ENCODE results near the gene GIPC1. TPM values are rescaled to one million over a fixed set of nuclear protein-coding genes. Genes with fewer than 3 reads are reported as not detected.

The GIPC1 gene
- total and polyA plus RNA-seq, 7 donors, result 37.9 to 63.5 (median 45.3) TPM

DNA sequence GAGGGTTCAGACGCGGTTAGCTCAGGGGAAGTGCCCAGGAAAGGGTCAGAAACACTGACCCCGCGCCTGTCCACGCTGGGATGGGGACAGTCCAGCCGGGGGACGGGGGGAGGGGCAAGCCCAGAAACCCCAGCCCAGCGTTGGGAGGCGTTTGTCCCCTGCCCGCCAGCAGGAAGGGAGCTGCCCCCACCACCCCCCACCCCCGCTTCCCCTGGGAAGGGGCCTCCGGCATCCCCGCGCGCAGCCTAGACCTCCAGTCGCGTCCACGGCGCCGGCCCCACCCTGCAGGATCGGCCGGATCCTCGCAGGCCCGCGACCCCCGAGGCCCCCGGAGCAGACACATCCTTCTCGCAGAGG lies 277 bp downstream of the GIPC1 start:
- TF ChIP-seq, protein P1, sequence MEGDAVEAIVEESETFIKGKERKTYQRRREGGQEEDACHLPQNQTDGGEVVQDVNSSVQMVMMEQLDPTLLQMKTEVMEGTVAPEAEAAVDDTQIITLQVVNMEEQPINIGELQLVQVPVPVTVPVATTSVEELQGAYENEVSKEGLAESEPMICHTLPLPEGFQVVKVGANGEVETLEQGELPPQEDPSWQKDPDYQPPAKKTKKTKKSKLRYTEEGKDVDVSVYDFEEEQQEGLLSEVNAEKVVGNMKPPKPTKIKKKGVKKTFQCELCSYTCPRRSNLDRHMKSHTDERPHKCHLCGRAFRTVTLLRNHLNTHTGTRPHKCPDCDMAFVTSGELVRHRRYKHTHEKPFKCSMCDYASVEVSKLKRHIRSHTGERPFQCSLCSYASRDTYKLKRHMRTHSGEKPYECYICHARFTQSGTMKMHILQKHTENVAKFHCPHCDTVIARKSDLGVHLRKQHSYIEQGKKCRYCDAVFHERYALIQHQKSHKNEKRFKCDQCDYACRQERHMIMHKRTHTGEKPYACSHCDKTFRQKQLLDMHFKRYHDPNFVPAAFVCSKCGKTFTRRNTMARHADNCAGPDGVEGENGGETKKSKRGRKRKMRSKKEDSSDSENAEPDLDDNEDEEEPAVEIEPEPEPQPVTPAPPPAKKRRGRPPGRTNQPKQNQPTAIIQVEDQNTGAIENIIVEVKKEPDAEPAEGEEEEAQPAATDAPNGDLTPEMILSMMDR (IDR thresholded peaks at IDR 0.05), result no peak
- Histone ChIP-seq H3K27ac (peak overlapping the region; percentile 37), H3K4me1 (peaks cover 11% of the 10 kb centered on the region), H3K4me3 (peak overlapping the region; percentile 84), H3K9me3 (no peaks in the 10 kb centered on the region), H3K36me3 (ENCODE audit: insufficient read depth in 1 of 2, low read depth in 1 of 2) (peaks cover 0 to 10% of the 10 kb centered on the region in 2 donors), H3K27me3 (ENCODE audit: insufficient read depth in 3 of 3, low read length in 2 of 3) (no peaks in the 10 kb centered on the region)
- WGBS, 3 donors, result 1% methylated on average over 10 to 28 of the region's 28 CpGs
- no peak for DNase-seq
- peak in 3 of 4 donors; percentile 0 to 6 (median 2) for ATAC-seq
- intact Hi-C loops (cut with DNase I), result no loop called here

DNA sequence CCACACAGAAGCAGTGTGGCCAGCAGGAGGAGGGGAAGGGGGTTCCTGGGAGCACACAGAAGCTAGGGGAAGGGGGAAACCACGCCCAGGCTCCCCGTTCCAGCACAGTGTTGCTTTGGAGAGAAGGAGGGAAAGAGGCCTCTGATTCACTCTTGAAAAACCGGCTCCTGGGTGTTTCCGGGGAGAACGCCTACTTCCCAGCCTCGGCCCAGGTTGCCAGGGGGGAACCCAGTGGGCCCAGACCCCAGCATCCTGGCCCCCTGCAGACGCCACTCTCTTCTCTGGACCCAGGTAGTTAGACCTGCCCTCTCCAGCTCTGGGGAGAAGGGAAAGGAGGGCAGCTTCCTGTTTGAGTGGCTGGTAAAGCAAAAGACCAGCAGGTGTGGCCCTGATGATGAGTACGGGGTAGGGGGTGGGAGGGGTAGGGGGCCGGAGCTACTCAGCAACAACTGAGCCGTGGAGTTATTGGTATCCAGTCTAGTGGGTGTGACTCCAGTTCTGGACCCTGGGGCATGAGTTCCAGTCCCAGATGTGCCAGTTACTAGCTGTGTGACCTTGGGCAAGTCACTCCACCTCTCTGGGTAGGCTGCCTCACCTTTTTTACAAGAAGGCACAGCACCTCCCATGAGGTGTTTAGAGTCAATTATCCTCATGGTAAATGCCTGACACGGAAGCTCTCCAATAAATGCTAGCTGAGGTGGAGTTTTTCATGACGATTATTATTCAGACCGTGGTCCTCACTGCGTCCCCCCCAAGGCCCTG lies 836 bp downstream of the GIPC1 start:
- H3K4me3 ChIP-seq, result peak overlapping the region; percentile 84
- no peaks in the 10 kb centered on the region for H3K9me3 ChIP-seq
- TF ChIP-seq, protein P1 (IDR thresholded peaks at IDR 0.05), result no peak
- WGBS, 3 donors, result 31 to 46% (median 35%) methylated on average over 13 to 14 of the region's 14 CpGs
- H3K36me3 ChIP-seq (ENCODE audit: insufficient read depth in 1 of 2, low read depth in 1 of 2), result peaks cover 0 to 16% of the 10 kb centered on the region in 2 donors
- H3K27ac ChIP-seq, result peak overlapping the region; percentile 37
- DNase-seq (no peak), ATAC-seq (no peak)
- intact Hi-C loops (cut with DNase I), result no loop called here
- H3K27me3 ChIP-seq (ENCODE audit: insufficient read depth in 3 of 3, low read length in 2 of 3), result no peaks in the 10 kb centered on the region
- peaks cover 11% of the 10 kb centered on the region for H3K4me1 ChIP-seq

DNA sequence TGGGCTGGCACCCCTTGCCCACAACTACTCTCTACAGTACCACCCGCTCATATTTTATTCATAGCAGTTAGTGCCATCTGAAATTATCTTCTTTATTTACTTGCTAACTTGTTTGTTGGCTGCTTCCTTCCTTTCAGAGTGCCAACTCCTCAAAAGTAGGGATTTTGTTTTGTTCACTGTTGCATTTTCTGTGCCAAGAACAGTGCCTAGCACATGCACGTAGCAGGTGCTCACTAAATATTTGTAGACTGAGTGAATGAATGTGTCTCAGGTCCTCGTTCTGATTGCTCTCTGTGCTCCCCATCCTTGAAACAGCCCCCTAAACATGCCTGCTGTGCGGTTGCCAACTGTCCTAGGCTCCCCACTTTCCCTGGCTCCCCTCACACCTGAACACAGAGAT lies 1.5 kb downstream of the GIPC1 start:
- no peak for ATAC-seq

DNA sequence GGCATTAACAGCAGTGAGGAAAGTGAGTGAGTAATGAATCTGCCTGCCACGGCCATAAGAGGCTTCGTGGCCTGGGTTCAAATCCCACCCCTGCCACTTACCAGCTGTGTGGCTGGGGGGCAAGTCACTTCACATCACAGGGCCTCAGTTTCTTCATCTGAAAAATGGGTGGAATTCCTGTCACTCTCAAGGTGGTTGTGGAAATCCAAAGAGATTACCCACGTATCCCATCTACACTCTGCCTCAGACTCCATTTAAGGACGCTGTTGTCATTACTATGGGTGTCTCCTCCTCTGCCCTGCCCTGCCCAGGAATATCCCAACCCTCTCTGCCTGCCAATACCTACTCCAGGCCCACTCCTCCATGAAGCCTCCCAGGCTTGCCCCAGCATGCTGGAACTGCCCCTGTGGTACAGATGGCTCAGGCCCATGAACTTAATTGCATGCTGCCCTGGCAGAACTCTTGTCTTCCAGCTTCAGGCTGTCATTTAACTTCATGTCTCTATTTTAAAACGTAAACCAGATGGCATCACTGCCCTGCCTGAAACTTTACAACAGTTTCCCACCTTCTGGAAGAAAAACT lies 3.1 kb downstream of the GIPC1 start:
- Histone ChIP-seq H3K27ac (no peak overlapping the region), H3K4me1 (peaks cover 11% of the 10 kb centered on the region), H3K4me3 (no peak overlapping the region), H3K9me3 (no peaks in the 10 kb centered on the region), H3K36me3 (ENCODE audit: insufficient read depth in 1 of 2, low read depth in 1 of 2) (peaks cover 5 to 37% of the 10 kb centered on the region in 2 donors), H3K27me3 (ENCODE audit: insufficient read depth in 3 of 3, low read length in 2 of 3) (no peaks in the 10 kb centered on the region)
- WGBS, 3 donors, result 70 to 85% (median 77%) methylated on average over 5 of the region's 5 CpGs
- TF ChIP-seq, protein P1 (IDR thresholded peaks at IDR 0.05), result no peak
- no peak for DNase-seq
- intact Hi-C loops (cut with DNase I), result no loop called here
- no peak for ATAC-seq

More for the DNA sequence above, 1.5 kb downstream of the GIPC1 start:
- peaks cover 0 to 23% of the 10 kb centered on the region in 2 donors for H3K36me3 ChIP-seq (ENCODE audit: insufficient read depth in 1 of 2, low read depth in 1 of 2)
- no peak overlapping the region for H3K4me3 ChIP-seq
- no peak for DNase-seq
- 74 to 86% (median 77%) methylated on average over 4 of the region's 4 CpGs for WGBS, 3 donors
- intact Hi-C loops (cut with DNase I), result no loop called here
- TF ChIP-seq, protein P1 (IDR thresholded peaks at IDR 0.05), result no peak
- peaks cover 11% of the 10 kb centered on the region for H3K4me1 ChIP-seq
- no peaks in the 10 kb centered on the region for H3K27me3 ChIP-seq (ENCODE audit: insufficient read depth in 3 of 3, low read length in 2 of 3)
- H3K27ac ChIP-seq, result no peak overlapping the region
- no peaks in the 10 kb centered on the region for H3K9me3 ChIP-seq

All from psoas muscle (tissue), 8 donors.